Caco-2 (cell line): ENCODE results near the gene LRRC72. TPM values are rescaled to one million over a fixed set of nuclear protein-coding genes. Genes with fewer than 3 reads are reported as not detected.

ENCODE experiments used
- BruUV-seq: library from RNA; stranded (reverse); fragments of 400-500 nt; replicated peaks from 2 replicates; lab custom pipeline; 2021; lab: Mats Ljungman, UMichigan
- CTCF ChIA-PET: fragments of 300-600 bp; sonication (Branson Sonifier 250); formaldehyde crosslinking; loops from one replicate; lab custom pipeline; 2022; ENCODE audit warnings: antibody characterized with exemption; lab: Charles Lee
- POLR2A ChIA-PET: fragments of 300-600 bp; sonication (Branson Sonifier 250); formaldehyde crosslinking; loops from one replicate; lab custom pipeline; 2022; ENCODE audit warnings: antibody characterized with exemption; lab: Charles Lee
- DNase-seq, 2 experiments: peaks; one replicate each; pipeline versions ENCODE4 v3.0.0 to v3.0.0-alpha.2; 2020 to 2022
- H3K27me3 ChIP-seq: replicated peaks from 2 replicates; pipeline ENCODE4 v1.6.0; 2011; ENCODE audit warnings: low read length; ENCODE audit not compliant: control insufficient read depth, insufficient read depth
- H3K36me3 ChIP-seq: 2 replicates; pipeline ENCODE4 v1.5.1; 2011; ENCODE audit warnings: low read length; ENCODE audit not compliant: control insufficient read depth, insufficient read depth
- H3K4me1 ChIP-seq: fragments of 250-450 bp; sonication (Bioruptor Pico); 2 replicates; pipeline ENCODE4 v1.5.1; 2020; ENCODE audit warnings: mild to moderate bottlenecking
- H3K4me3 ChIP-seq: 2 replicates; pipeline ENCODE4 v1.5.1; 2011; ENCODE audit warnings: low read depth, mild to moderate bottlenecking, control low read depth, low read length
- H3K9me3 ChIP-seq: fragments of 250-450 bp; sonication (Bioruptor Pico); 2 replicates; pipeline ENCODE4 v1.5.1; 2020; ENCODE audit warnings: mild to moderate bottlenecking, moderate library complexity
- H3K27ac Mint-ChIP-seq: one replicate; pipeline ENCODE4 v1.8.0; 2022; ENCODE audit warnings: mixed read lengths; ENCODE audit not compliant: unreplicated experiment
- H3K27me3 Mint-ChIP-seq: one replicate; pipeline ENCODE4 v1.8.0; 2022; ENCODE audit warnings: mixed read lengths; ENCODE audit not compliant: insufficient read depth, unreplicated experiment
- H3K36me3 Mint-ChIP-seq: one replicate; pipeline ENCODE4 v1.8.0; 2022; ENCODE audit warnings: mild to moderate bottlenecking, mixed read lengths; ENCODE audit not compliant: insufficient read depth, unreplicated experiment
- H3K4me1 Mint-ChIP-seq: one replicate; pipeline ENCODE4 v1.8.0; 2022; ENCODE audit warnings: low read depth, mixed read lengths; ENCODE audit not compliant: unreplicated experiment
- H3K4me3 Mint-ChIP-seq: one replicate; pipeline ENCODE4 v1.8.0; 2022; ENCODE audit warnings: mild to moderate bottlenecking, moderate library complexity, mixed read lengths; ENCODE audit not compliant: unreplicated experiment
- H3K9me3 Mint-ChIP-seq: one replicate; pipeline ENCODE4 v1.8.0; 2022; ENCODE audit warnings: mixed read lengths; ENCODE audit not compliant: unreplicated experiment
- intact Hi-C: fragments of 100-400 bp; cut with micrococcal nuclease; formaldehyde crosslinking; loops from one replicate; pipeline ENCODE4 v1.10.0; 2022; ENCODE audit not compliant: unreplicated experiment
- total RNA-seq: library from RNA; stranded (reverse); gene quantifications from 2 replicates; pipeline ENCODE4 v1.2.3, GENCODE V29; 2022
- TF ChIP-seq, protein P1 (sequence below), 2 experiments: fragments of 200-600 bp in 1 of 2; IDR thresholded peaks; 1 replicate in 1 of 2; 2 replicates in 1 of 2; pipeline versions ENCODE4 v1.5.1 to v1.8.0; 2011 to 2022; ENCODE audit warnings: antibody characterized with exemption in 1 of 2, control low read depth in 1 of 2, inconsistent platforms in 1 of 2, low read depth in 1 of 2, low read length in 1 of 2, mild to moderate bottlenecking in 1 of 2, moderate library complexity in 1 of 2; ENCODE audit not compliant: insufficient read depth in 1 of 2, severe bottlenecking in 1 of 2, unreplicated experiment in 1 of 2

The LRRC72 gene
- total RNA-seq, 1 experiment from 2014 or later: not detected

DNA sequence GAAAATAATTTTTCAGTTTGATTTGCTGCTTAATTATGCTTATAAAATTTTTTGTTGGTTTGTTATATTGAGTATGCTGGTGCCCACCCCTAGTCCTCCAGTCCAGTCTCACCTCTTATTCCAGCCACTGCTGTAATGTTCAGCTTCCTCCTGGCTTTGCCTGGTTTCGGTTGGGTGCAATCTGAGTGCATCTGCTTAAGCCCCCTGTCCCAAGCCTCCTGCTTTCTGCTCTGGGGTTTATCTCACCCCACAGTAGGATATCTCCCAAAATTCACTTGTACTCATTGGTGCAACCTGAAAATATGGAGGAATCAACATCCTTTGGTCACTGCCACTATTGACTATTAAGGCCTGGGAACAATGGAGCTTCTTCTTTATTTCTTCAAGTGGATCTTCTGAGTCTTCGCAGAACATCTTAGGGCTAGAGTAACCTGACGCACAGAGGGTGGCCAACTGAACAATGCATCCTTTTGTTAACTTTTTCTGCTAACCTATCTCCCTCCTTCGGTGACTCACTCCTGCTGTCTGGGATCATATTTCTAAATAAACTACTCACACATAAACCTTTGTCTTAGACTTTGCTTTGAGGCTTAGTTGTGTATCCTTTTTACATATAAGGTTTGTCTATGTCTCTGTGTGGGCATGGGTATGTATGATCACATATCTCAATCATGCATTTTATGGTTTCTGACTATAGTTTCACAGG lies 42.0 kb upstream of the LRRC72 start:
- Mint-ChIP-seq H3K9me3 (no peaks in the 10 kb centered on the region), H3K27me3 (no peaks in the 10 kb centered on the region), H3K36me3 (peaks cover 5% of the 10 kb centered on the region), H3K27ac (peak overlapping the region; percentile 42), H3K4me1 (peaks cover 16% of the 10 kb centered on the region), H3K4me3 (no peak overlapping the region)
- TF ChIP-seq, protein P1, sequence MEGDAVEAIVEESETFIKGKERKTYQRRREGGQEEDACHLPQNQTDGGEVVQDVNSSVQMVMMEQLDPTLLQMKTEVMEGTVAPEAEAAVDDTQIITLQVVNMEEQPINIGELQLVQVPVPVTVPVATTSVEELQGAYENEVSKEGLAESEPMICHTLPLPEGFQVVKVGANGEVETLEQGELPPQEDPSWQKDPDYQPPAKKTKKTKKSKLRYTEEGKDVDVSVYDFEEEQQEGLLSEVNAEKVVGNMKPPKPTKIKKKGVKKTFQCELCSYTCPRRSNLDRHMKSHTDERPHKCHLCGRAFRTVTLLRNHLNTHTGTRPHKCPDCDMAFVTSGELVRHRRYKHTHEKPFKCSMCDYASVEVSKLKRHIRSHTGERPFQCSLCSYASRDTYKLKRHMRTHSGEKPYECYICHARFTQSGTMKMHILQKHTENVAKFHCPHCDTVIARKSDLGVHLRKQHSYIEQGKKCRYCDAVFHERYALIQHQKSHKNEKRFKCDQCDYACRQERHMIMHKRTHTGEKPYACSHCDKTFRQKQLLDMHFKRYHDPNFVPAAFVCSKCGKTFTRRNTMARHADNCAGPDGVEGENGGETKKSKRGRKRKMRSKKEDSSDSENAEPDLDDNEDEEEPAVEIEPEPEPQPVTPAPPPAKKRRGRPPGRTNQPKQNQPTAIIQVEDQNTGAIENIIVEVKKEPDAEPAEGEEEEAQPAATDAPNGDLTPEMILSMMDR (IDR thresholded peaks at IDR 0.05; ENCODE audit: insufficient read depth in 1 of 2, low read depth in 1 of 2, low read length in 1 of 2, severe bottlenecking in 1 of 2, unreplicated experiment in 1 of 2): no peak
- peaks cover 17% of the 10 kb centered on the region for H3K4me1 ChIP-seq
- H3K36me3 ChIP-seq: no peaks in the 10 kb centered on the region
- no peaks in the 10 kb centered on the region for H3K9me3 ChIP-seq
- intact Hi-C loops: no loop called here
- no peak overlapping the region for H3K4me3 ChIP-seq
- H3K27me3 ChIP-seq: no peaks in the 10 kb centered on the region
- no TSS peak for BruUV-seq
- POLR2A ChIA-PET: no interaction called here
- DNase-seq: peak; percentile 15 to 50
- CTCF ChIA-PET: no interaction called here

DNA sequence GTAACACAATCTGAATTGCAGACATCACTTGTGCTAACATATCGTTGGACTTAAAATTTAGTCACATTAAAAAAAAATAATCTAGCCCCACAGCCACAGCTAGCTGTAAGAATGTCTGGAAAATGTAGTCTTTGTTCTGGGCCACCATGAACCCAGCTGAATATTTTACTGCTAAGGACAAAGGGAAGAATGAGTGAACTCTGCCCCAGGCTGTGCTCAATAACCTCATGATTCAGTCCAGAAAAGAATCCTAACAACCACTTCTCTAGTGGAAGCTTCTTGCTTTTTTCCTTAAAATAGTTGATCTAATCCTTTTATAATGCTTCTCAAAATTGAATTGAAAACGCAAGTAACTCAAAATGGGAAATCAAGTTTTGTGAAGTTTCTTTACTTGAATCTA lies 35.5 kb upstream of the LRRC72 start:
- CTCF ChIA-PET: no interaction called here

DNA sequence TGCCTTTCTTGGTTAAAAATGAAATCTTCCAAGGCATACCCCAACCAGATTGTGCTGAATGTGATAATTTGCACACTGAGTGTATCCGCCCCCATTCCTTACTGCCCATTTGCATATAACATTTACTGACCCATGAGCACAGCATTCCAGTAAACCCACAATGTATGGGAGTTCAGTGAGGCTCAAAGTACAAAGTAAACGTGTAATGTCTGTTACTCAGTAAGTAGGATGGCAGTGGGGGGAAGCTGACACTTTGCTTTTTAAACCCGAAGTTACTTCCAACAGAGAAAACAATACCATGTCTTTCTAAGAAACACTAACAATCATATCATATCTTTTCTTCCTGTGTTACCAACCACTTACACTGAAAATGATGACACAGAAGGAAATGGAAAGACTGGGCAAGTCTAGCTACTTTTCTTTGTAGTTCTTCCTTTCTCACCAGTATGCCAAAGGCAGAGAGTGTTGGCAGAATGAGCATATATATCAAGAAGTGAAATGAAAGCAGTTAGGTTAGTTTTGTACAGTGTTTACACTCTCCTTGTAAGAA lies 34.0 kb upstream of the LRRC72 start:
- intact Hi-C loops: loop anchor here (1.0 to 2.0 kb wide), 3 partner anchors 27 to 73 kb away; partner anchors contain the start of gene SOSTDC1
- Mint-ChIP-seq H3K4me1 (peaks cover 31% of the 10 kb centered on the region), H3K4me3 (peak overlapping the region; percentile 37), H3K9me3 (no peaks in the 10 kb centered on the region), H3K27ac (peak overlapping the region; percentile 69), H3K36me3 (no peaks in the 10 kb centered on the region), H3K27me3 (no peaks in the 10 kb centered on the region)
- DNase-seq: peak; percentile 49 to 61
- H3K36me3 ChIP-seq: no peaks in the 10 kb centered on the region
- POLR2A ChIA-PET: interaction anchor here (0.7 kb wide), 1 partner anchor 10 kb away, joined by 3 read pairs; no protein-coding TSS in a partner anchor
- TF ChIP-seq, protein P1 (IDR thresholded peaks at IDR 0.05; ENCODE audit: insufficient read depth in 1 of 2, low read depth in 1 of 2, low read length in 1 of 2, severe bottlenecking in 1 of 2, unreplicated experiment in 1 of 2): no peak
- CTCF ChIA-PET: no interaction called here
- no peaks in the 10 kb centered on the region for H3K9me3 ChIP-seq
- H3K4me1 ChIP-seq: peaks cover 40% of the 10 kb centered on the region
- H3K27me3 ChIP-seq: no peaks in the 10 kb centered on the region
- H3K4me3 ChIP-seq: no peak overlapping the region
- no TSS peak for BruUV-seq

More for the DNA sequence above, 35.5 kb upstream of the LRRC72 start:
- TF ChIP-seq, protein P1 (IDR thresholded peaks at IDR 0.05; ENCODE audit: insufficient read depth in 1 of 2, low read depth in 1 of 2, low read length in 1 of 2, severe bottlenecking in 1 of 2, unreplicated experiment in 1 of 2): no peak
- Histone ChIP-seq H3K27me3 (no peaks in the 10 kb centered on the region), H3K9me3 (no peaks in the 10 kb centered on the region), H3K36me3 (no peaks in the 10 kb centered on the region), H3K4me3 (no peak overlapping the region), H3K4me1 (peaks cover 40% of the 10 kb centered on the region)
- intact Hi-C loops: no loop called here
- H3K27me3 Mint-ChIP-seq: no peaks in the 10 kb centered on the region
- H3K4me3 Mint-ChIP-seq: no peak overlapping the region
- DNase-seq: no peak
- H3K27ac Mint-ChIP-seq: no peak overlapping the region
- POLR2A ChIA-PET: no interaction called here
- H3K36me3 Mint-ChIP-seq: no peaks in the 10 kb centered on the region
- peaks cover 31% of the 10 kb centered on the region for H3K4me1 Mint-ChIP-seq
- no TSS peak for BruUV-seq
- no peaks in the 10 kb centered on the region for H3K9me3 Mint-ChIP-seq
